ENCODE results near the gene ACSF3.

Gene ACSF3

DNA sequence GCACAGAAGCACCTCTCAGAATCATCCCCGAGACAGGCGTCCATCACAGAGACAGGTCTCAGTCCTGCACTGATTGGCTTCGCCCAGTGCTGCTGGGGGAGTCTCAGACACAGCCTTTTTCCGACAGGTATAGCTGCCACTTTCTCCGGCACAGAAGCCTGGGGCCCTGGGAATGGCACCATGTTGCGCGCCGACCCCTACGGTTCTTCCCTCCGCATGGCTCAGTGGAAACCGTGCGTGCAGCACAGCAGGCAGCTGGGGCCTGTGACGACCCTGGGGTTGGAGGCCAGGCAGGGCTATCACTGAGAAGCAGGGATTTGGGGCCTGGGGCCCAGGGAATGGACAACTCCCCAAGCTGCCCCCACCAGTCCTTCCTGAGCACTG lies 48.2 kb downstream of the ACSF3 start:
- no peak overlapping the region for H3K27ac ChIP-seq (ENCODE audit: insufficient read depth in 1 of 2, low read depth in 1 of 2, low read length in 2 of 2, poor library complexity in 1 of 2, severe bottlenecking in 2 of 2)
- no peaks in the 10 kb centered on the region for H3K4me1 ChIP-seq (ENCODE audit: control extremely low read depth in 1 of 4, control insufficient read depth in 4 of 4, insufficient read depth in 4 of 4, low read length in 3 of 4)
- peaks cover 0 to 12% (median 2%) of the 10 kb centered on the region in 5 experiments for H3K9me3 ChIP-seq (ENCODE audit: control extremely low read depth in 1 of 5, control insufficient read depth in 4 of 5, insufficient read depth in 2 of 5, low read depth in 1 of 5, low read length in 4 of 5)
- H3K27me3 ChIP-seq (replicated peaks in 2 of 5; ENCODE audit: control insufficient read depth in 4 of 5, insufficient read depth in 5 of 5, low read length in 4 of 5): no peaks in the 10 kb centered on the region
- 99% methylated on average over 13 of the region's 13 CpGs for WGBS (ENCODE audit: insufficient coverage)
- H3K4me3 ChIP-seq (ENCODE audit: control insufficient read depth in 1 of 7, extremely low read depth in 1 of 7, insufficient read depth in 4 of 7, low read depth in 2 of 7, low read length in 6 of 7): no peak overlapping the region
- POLR2A ChIA-PET: no interaction called here
- no peak for DNase-seq
- H3K36me3 ChIP-seq (ENCODE audit: control insufficient read depth in 4 of 4, insufficient read depth in 4 of 4, low read length in 3 of 4): peaks cover 0 to 85% (median 53%) of the 10 kb centered on the region in 4 experiments
- CTCF ChIA-PET: no interaction called here

DNA sequence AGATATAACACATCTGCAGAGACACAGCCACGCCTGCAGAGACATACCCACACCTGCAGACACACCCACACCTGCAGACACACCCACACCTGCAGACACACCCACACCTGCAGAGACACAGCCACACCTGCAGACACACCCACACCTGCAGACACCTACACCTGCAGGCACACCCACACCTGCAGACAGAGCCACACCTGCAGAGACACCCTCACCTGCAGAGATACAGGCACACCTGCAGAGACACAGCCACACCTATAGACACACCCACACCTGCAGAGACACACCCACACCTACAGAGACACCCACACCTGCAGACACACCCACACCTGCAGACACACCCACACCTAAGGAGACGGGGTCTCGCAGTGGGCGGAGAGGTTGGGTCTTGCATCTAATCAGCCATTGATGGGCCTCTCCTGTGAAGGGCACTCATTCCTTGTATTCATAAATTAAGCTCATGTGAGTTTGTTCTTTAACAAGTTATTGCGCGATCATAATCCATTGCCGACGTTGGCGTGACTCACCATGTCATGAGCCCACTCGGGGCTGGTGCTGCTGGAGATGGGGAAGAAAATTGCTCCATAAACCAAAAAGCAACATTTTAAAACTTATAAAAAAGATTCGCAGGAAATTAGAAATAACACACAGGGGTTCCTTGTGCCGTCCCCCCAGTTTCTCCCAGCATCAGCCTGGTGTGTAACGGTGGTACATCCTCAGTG lies 49.0 kb downstream of the ACSF3 start:
- H3K4me3 ChIP-seq (ENCODE audit: control insufficient read depth in 1 of 7, extremely low read depth in 1 of 7, insufficient read depth in 4 of 7, low read depth in 2 of 7, low read length in 6 of 7): no peak overlapping the region
- no peak overlapping the region for H3K27ac ChIP-seq (ENCODE audit: insufficient read depth in 1 of 2, low read depth in 1 of 2, low read length in 2 of 2, poor library complexity in 1 of 2, severe bottlenecking in 2 of 2)
- no peaks in the 10 kb centered on the region for H3K27me3 ChIP-seq (replicated peaks in 2 of 5; ENCODE audit: control insufficient read depth in 4 of 5, insufficient read depth in 5 of 5, low read length in 4 of 5)
- H3K36me3 ChIP-seq (ENCODE audit: control insufficient read depth in 4 of 4, insufficient read depth in 4 of 4, low read length in 3 of 4): peaks cover 2 to 84% (median 53%) of the 10 kb centered on the region in 4 experiments
- ChIA-PET POLR2A (no interaction called here), CTCF (no interaction called here)
- WGBS (ENCODE audit: insufficient coverage): 95% methylated on average over 5 of the region's 13 CpGs
- no peak for DNase-seq
- peaks cover 0 to 13% (median 2%) of the 10 kb centered on the region in 5 experiments for H3K9me3 ChIP-seq (ENCODE audit: control extremely low read depth in 1 of 5, control insufficient read depth in 4 of 5, insufficient read depth in 2 of 5, low read depth in 1 of 5, low read length in 4 of 5)
- no peaks in the 10 kb centered on the region for H3K4me1 ChIP-seq (ENCODE audit: control extremely low read depth in 1 of 4, control insufficient read depth in 4 of 4, insufficient read depth in 4 of 4, low read length in 3 of 4)

DNA sequence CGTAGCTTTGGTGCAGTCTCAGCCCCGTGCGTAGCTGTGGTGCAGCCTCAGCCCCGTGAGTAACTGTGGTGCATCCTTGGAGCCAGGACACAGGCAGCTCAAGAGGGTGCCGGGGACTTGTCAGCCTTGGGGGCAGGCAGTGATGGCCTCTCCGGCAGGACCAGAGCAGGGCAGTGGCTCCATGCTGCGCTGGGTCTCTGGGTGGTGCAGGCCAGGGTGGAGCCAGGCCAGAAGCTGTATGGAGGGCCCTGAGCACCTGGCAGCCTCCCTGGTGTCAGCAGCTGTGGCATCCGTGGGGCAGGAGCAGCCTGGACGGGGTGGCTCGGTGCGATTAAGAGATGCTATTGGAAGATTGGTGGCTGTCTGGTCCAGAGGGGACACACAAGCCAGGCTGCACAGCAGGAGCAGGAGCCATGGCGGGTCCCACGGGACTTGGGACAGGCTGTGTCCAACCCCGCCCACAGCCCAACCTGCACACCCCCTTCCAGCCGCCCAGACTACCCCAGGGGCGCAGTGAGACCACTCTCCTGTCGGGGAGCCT lies 49.6 kb downstream of the ACSF3 start:
- POLR2A ChIA-PET: no interaction called here
- H3K4me1 ChIP-seq (ENCODE audit: control extremely low read depth in 1 of 4, control insufficient read depth in 4 of 4, insufficient read depth in 4 of 4, low read length in 3 of 4): no peaks in the 10 kb centered on the region
- H3K27me3 ChIP-seq (replicated peaks in 2 of 5; ENCODE audit: control insufficient read depth in 4 of 5, insufficient read depth in 5 of 5, low read length in 4 of 5): no peaks in the 10 kb centered on the region
- H3K9me3 ChIP-seq (ENCODE audit: control extremely low read depth in 1 of 5, control insufficient read depth in 4 of 5, insufficient read depth in 2 of 5, low read depth in 1 of 5, low read length in 4 of 5): peaks cover 0 to 14% (median 3%) of the 10 kb centered on the region in 5 experiments
- 98% methylated on average over 13 of the region's 17 CpGs for WGBS (ENCODE audit: insufficient coverage)
- no peak overlapping the region for H3K27ac ChIP-seq (ENCODE audit: insufficient read depth in 1 of 2, low read depth in 1 of 2, low read length in 2 of 2, poor library complexity in 1 of 2, severe bottlenecking in 2 of 2)
- peaks cover 3 to 84% (median 53%) of the 10 kb centered on the region in 4 experiments for H3K36me3 ChIP-seq (ENCODE audit: control insufficient read depth in 4 of 4, insufficient read depth in 4 of 4, low read length in 3 of 4)
- H3K4me3 ChIP-seq (ENCODE audit: control insufficient read depth in 1 of 7, extremely low read depth in 1 of 7, insufficient read depth in 4 of 7, low read depth in 2 of 7, low read length in 6 of 7): no peak overlapping the region
- DNase-seq: no peak
- CTCF ChIA-PET: interaction anchor here (1.3 kb wide), 1 partner anchor 12 kb away, joined by 4 read pairs; no protein-coding TSS in a partner anchor

DNA sequence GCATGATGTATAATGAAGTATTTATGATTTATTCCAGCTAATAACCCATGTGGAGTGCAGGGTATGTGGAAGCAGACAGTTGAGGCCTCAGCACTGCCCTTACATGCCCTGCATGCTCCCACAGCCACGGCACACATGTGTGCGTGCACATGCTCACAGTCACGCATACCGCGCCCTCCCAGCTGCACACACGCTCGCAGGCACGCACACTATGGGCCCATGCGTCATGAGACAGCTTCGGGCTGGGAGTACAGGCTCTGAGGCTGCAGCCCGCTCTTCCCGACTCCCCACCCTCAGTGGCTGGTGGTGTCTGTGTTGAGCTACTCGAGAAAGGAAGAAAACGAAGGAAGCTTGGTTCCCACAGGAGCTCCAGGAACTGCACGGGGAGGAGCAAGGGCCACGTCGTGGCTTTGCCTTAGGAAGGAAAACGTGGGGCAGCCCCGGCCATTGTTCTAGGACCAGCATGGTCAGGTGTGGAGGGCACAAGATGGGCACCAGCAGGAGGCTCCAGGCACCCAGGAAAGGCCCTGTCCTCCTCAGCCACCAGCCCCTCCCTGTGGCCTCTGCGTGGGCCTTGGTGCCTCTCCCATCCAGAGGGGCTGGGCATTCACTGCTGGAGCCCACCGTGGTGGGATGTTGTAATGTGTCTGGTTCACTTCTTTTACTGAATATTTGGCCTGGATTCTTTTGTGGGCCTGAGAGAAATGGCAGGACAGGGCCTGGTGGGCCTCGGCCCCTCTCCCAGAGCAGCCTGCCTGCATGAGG lies 50.4 kb downstream of the ACSF3 start:
- H3K36me3 ChIP-seq (ENCODE audit: control insufficient read depth in 4 of 4, insufficient read depth in 4 of 4, low read length in 3 of 4): peaks cover 8 to 87% (median 58%) of the 10 kb centered on the region in 4 experiments
- no peaks in the 10 kb centered on the region for H3K4me1 ChIP-seq (ENCODE audit: control extremely low read depth in 1 of 4, control insufficient read depth in 4 of 4, insufficient read depth in 4 of 4, low read length in 3 of 4)
- ChIA-PET CTCF (interaction anchor here (1.3 kb wide), 1 partner anchor 11 kb away, joined by 4 read pairs; no protein-coding TSS in a partner anchor), POLR2A (no interaction called here)
- no peak overlapping the region for H3K27ac ChIP-seq (ENCODE audit: insufficient read depth in 1 of 2, low read depth in 1 of 2, low read length in 2 of 2, poor library complexity in 1 of 2, severe bottlenecking in 2 of 2)
- H3K4me3 ChIP-seq (ENCODE audit: control insufficient read depth in 1 of 7, extremely low read depth in 1 of 7, insufficient read depth in 4 of 7, low read depth in 2 of 7, low read length in 6 of 7): no peak overlapping the region
- peaks cover 0 to 22% (median 7%) of the 10 kb centered on the region in 5 experiments for H3K9me3 ChIP-seq (ENCODE audit: control extremely low read depth in 1 of 5, control insufficient read depth in 4 of 5, insufficient read depth in 2 of 5, low read depth in 1 of 5, low read length in 4 of 5)
- 97% methylated on average over 15 of the region's 22 CpGs for WGBS (ENCODE audit: insufficient coverage)
- no peaks in the 10 kb centered on the region for H3K27me3 ChIP-seq (replicated peaks in 2 of 5; ENCODE audit: control insufficient read depth in 4 of 5, insufficient read depth in 5 of 5, low read length in 4 of 5)
- DNase-seq: no peak

DNA sequence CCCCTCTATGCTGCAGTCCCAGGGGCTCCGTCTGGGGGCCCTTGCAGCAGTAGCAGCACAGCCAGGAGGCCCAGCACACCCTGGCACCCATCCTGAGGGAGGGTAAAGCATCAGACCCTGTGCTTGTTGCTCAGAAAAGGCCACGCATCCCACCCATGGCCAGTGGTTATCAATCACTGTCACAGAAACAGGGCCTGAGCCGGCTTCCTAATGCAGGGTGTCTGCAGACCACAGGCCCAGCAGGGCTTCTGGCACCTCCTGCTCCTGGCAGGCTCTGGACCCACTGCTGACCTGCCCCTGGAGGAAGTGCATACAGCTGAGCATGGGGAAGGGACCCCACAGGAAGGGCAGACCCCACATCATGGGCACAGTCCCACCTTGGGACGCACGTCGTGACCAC lies 51.0 kb downstream of the ACSF3 start:
- DNase-seq: no peak
- WGBS (ENCODE audit: insufficient coverage): 89% methylated on average over 6 of the region's 6 CpGs
- Histone ChIP-seq H3K27me3 (replicated peaks in 2 of 5; ENCODE audit: control insufficient read depth in 4 of 5, insufficient read depth in 5 of 5, low read length in 4 of 5) (no peaks in the 10 kb centered on the region), H3K36me3 (ENCODE audit: control insufficient read depth in 4 of 4, insufficient read depth in 4 of 4, low read length in 3 of 4) (peaks cover 11 to 92% (median 62%) of the 10 kb centered on the region in 4 experiments), H3K9me3 (ENCODE audit: control extremely low read depth in 1 of 5, control insufficient read depth in 4 of 5, insufficient read depth in 2 of 5, low read depth in 1 of 5, low read length in 4 of 5) (peaks cover 0 to 28% (median 11%) of the 10 kb centered on the region in 5 experiments), H3K4me1 (ENCODE audit: control extremely low read depth in 1 of 4, control insufficient read depth in 4 of 4, insufficient read depth in 4 of 4, low read length in 3 of 4) (no peaks in the 10 kb centered on the region), H3K4me3 (ENCODE audit: control insufficient read depth in 1 of 7, extremely low read depth in 1 of 7, insufficient read depth in 4 of 7, low read depth in 2 of 7, low read length in 6 of 7) (no peak overlapping the region), H3K27ac (ENCODE audit: insufficient read depth in 1 of 2, low read depth in 1 of 2, low read length in 2 of 2, poor library complexity in 1 of 2, severe bottlenecking in 2 of 2) (no peak overlapping the region)
- ChIA-PET CTCF (interaction anchor here (1.3 kb wide), 1 partner anchor 10 kb away, joined by 4 read pairs; no protein-coding TSS in a partner anchor), POLR2A (no interaction called here)

DNA sequence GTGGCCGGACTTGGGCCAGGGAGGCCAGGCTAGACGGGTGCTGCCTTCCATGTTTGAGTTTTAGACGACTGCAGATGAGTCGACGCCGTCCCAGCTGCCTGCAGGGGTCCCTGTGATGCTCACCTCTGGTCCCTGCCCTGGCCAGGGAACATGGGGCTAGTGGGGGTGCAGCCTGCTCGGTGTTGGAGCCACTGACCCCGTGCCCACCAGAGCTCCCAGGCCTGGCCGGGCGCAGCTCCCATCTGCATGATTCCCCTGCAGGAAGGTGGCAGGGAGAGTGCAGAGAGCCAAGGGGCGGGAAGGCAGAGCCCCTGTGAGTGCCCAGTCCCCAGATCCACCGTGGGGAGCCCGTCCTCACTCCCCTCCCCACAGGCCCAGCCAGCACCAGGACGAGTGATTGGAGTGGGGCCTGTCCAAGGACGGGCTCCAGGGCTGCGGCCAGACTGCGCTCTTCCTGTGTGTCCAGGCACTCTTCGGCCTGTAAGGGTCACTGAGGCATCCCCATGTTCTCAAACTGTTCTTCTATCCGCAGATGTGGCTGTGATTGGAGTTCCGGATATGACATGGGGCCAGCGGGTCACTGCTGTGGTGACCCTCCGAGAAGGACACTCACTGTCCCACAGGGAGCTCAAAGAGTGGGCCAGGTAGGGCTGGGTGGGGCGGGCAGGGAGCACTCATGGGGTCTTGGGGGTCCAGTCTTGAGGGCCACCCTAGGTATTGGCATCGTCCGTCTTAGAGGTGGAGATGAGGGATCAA lies 51.9 kb downstream of the ACSF3 start:
- peaks cover 0 to 29% (median 11%) of the 10 kb centered on the region in 5 experiments for H3K9me3 ChIP-seq (ENCODE audit: control extremely low read depth in 1 of 5, control insufficient read depth in 4 of 5, insufficient read depth in 2 of 5, low read depth in 1 of 5, low read length in 4 of 5)
- H3K4me1 ChIP-seq (ENCODE audit: control extremely low read depth in 1 of 4, control insufficient read depth in 4 of 4, insufficient read depth in 4 of 4, low read length in 3 of 4): no peaks in the 10 kb centered on the region
- CTCF ChIA-PET: interaction anchor here (1.6 kb wide), 1 partner anchor 27 kb away, joined by 3 read pairs; no protein-coding TSS in a partner anchor
- no peaks in the 10 kb centered on the region for H3K27me3 ChIP-seq (replicated peaks in 2 of 5; ENCODE audit: control insufficient read depth in 4 of 5, insufficient read depth in 5 of 5, low read length in 4 of 5)
- no peak for DNase-seq
- 96% methylated on average over 25 of the region's 25 CpGs for WGBS (ENCODE audit: insufficient coverage)
- POLR2A ChIA-PET: no interaction called here
- H3K27ac ChIP-seq (ENCODE audit: insufficient read depth in 1 of 2, low read depth in 1 of 2, low read length in 2 of 2, poor library complexity in 1 of 2, severe bottlenecking in 2 of 2): no peak overlapping the region
- H3K4me3 ChIP-seq (ENCODE audit: control insufficient read depth in 1 of 7, extremely low read depth in 1 of 7, insufficient read depth in 4 of 7, low read depth in 2 of 7, low read length in 6 of 7): no peak overlapping the region
- peaks cover 11 to 92% (median 64%) of the 10 kb centered on the region in 4 experiments for H3K36me3 ChIP-seq (ENCODE audit: control insufficient read depth in 4 of 4, insufficient read depth in 4 of 4, low read length in 3 of 4)
